Smooth muscle cell of the pulmonary artery (primary cell): Measurements from ENCODE around the gene TAPT1. TPM values are rescaled to one million over a fixed set of nuclear protein-coding genes. Genes with fewer than 3 reads are reported as not detected.

ENCODE experiments used
- total RNA-seq: library from RNA; depleted of rRNA; stranded (reverse); fragments of >200 nt; gene quantifications from 2 replicates; pipeline ENCODE4 v1.2.3, GENCODE V29; 2014

Gene TAPT1
- 20.9 and 29.8 TPM in 2 replicates for total RNA-seq

GRCh38 chr4:16225863-16226815, at the start of gene TAPT1:
Gene TAPT1, minus strand, starts transcription at chr4:16226471. Its CDS starts 14 bp downstream, at chr4:16226457.

Other genes starting within 250 kb of the TAPT1 start
- 0.10 and 0.13 TPM in 2 replicates for gene PROM1, start 142.4 kb downstream of the TAPT1 start, total RNA-seq